Activated CD8-positive, alpha-beta memory T cell treated with anti-CD3 and anti-CD28 coated beads, Interleukin-2, amount 50 U/mL, for 1 hour (primary cell): Measurements from ENCODE around the gene C1orf159.

ENCODE experiments used
- DNase-seq: peaks from one replicate; pipeline ENCODE4 v3.0.0-alpha.2; 2020; ENCODE audit errors: extremely low read depth

C1orf159 gene

GRCh38 chr1:1092149-1092855 is 23.6 kb downstream of the C1orf159 start:
- no peak for DNase-seq

- DNase-seq = no peak
Measured at GRCh38 chr1:1091344-1092148, 24.3 kb downstream of the C1orf159 start.

- no peak for DNase-seq
Measured at GRCh38 chr1:1090424-1091343, 25.2 kb downstream of the C1orf159 start.

- no peak for DNase-seq
Measured at GRCh38 chr1:1089731-1090423, 26.0 kb downstream of the C1orf159 start.

GRCh38 chr1:1088801-1089680 is 26.8 kb downstream of the C1orf159 start:
- DNase-seq = no peak

GRCh38 chr1:1088029-1088800 is 27.7 kb downstream of the C1orf159 start:
- DNase-seq = no peak

- DNase-seq = no peak
Measured at GRCh38 chr1:1087351-1088028, 28.4 kb downstream of the C1orf159 start.

GRCh38 chr1:1086911-1087341 is 29.0 kb downstream of the C1orf159 start:
- no peak for DNase-seq

GRCh38 chr1:1085911-1086841 is 29.7 kb downstream of the C1orf159 start:
- DNase-seq = no peak

- no peak for DNase-seq
Measured at GRCh38 chr1:1085171-1085841, 30.6 kb downstream of the C1orf159 start.

- DNase-seq = no peak
Measured at GRCh38 chr1:1084372-1085170, 31.3 kb downstream of the C1orf159 start.

GRCh38 chr1:1083416-1084371 is 32.2 kb downstream of the C1orf159 start:
- DNase-seq = no peak

GRCh38 chr1:1082776-1083415 is 33.0 kb downstream of the C1orf159 start:
- DNase-seq = no peak

GRCh38 chr1:1082239-1082775 is 33.6 kb downstream of the C1orf159 start:
- DNase-seq = no peak
